Upper lobe of right lung (tissue), 1 donor: ENCODE results near the gene RAN. TPM values are rescaled to one million over a fixed set of nuclear protein-coding genes. Genes with fewer than 3 reads are reported as not detected.
"Not testable (repeated sequence)": the region's sequence is repeated elsewhere in the genome, so short reads cannot be mapped to it uniquely, and the experiment has no call there.

Source experiments
- ATAC-seq: fragments of 200-7000 bp; cut with Tn5 transposase; one replicate; pipeline ENCODE4 v1.9.1; 2020; ENCODE audit warnings: mild to moderate bottlenecking, moderate library complexity
- DNase-seq: peaks from one replicate; pipeline ENCODE4 v3.0.0-alpha.2; 2020
- H3K27ac ChIP-seq: fragments of 200-600 bp; one replicate; pipeline ENCODE4 v1.8.0; 2022
- H3K27me3 ChIP-seq: fragments of 200-600 bp; one replicate; pipeline ENCODE4 v1.8.0; 2022; ENCODE audit warnings: mild to moderate bottlenecking
- H3K36me3 ChIP-seq: fragments of 200-600 bp; one replicate; pipeline ENCODE4 v1.8.0; 2022
- H3K4me1 ChIP-seq: fragments of 200-600 bp; one replicate; pipeline ENCODE4 v1.8.0; 2022
- H3K4me3 ChIP-seq: fragments of 200-600 bp; one replicate; pipeline ENCODE4 v1.8.0; 2022; ENCODE audit warnings: mild to moderate bottlenecking
- H3K9me3 ChIP-seq: fragments of 200-600 bp; one replicate; pipeline ENCODE4 v1.8.0; 2022
- intact Hi-C: fragments of 100-400 bp; cut with DNase I; formaldehyde crosslinking; loops from one replicate; pipeline ENCODE4 v1.11.0; 2022
- total RNA-seq: library from RNA; stranded (reverse); fragmentation: NEBNext Ultra II Directional; extraction: Animal tissue kit (Norgen Biotek cat#: 25700); gene quantifications from one replicate; pipeline ENCODE4 v1.2.1, GENCODE V29; 2021
- TF ChIP-seq, protein P1 (sequence below): fragments of 200-600 bp; IDR thresholded peaks from one replicate; pipeline ENCODE4 v1.8.0; 2022; ENCODE audit warnings: antibody characterized with exemption
- donor health status: DM: no; HTN: yes; CAD: no; lungs with severe emphysema.

Gene RAN
- total RNA-seq, 1 donor from 2014 or later: 310 TPM

DNA sequence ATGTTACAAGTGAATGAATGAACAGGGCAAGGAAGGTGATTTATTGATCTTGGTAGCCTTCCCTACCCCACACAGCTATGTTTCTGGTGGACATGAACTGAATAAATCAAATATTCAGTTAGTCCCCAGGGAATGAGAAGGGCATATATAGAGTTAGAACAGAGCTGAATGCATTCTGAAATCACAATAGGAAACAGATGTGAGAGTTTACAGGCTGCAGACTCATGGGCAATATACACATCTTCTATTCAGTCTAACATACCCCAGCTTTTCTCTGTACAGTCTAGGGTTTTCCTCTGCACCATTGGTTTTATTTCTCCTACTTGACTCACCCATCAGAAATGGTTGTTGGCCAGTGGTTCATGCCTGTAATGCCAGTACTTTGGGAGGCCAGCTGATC lies 25.5 kb upstream of the RAN start:
- no peak overlapping the region for H3K27ac ChIP-seq
- no peaks in the 10 kb centered on the region for H3K4me1 ChIP-seq
- intact Hi-C loops: no loop called here
- H3K4me3 ChIP-seq: no peak overlapping the region
- DNase-seq: no peak
- no peaks in the 10 kb centered on the region for H3K27me3 ChIP-seq
- no peaks in the 10 kb centered on the region for H3K9me3 ChIP-seq
- ATAC-seq: no peak
- H3K36me3 ChIP-seq: no peaks in the 10 kb centered on the region
- TF ChIP-seq, protein P1, sequence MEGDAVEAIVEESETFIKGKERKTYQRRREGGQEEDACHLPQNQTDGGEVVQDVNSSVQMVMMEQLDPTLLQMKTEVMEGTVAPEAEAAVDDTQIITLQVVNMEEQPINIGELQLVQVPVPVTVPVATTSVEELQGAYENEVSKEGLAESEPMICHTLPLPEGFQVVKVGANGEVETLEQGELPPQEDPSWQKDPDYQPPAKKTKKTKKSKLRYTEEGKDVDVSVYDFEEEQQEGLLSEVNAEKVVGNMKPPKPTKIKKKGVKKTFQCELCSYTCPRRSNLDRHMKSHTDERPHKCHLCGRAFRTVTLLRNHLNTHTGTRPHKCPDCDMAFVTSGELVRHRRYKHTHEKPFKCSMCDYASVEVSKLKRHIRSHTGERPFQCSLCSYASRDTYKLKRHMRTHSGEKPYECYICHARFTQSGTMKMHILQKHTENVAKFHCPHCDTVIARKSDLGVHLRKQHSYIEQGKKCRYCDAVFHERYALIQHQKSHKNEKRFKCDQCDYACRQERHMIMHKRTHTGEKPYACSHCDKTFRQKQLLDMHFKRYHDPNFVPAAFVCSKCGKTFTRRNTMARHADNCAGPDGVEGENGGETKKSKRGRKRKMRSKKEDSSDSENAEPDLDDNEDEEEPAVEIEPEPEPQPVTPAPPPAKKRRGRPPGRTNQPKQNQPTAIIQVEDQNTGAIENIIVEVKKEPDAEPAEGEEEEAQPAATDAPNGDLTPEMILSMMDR: no peak

DNA sequence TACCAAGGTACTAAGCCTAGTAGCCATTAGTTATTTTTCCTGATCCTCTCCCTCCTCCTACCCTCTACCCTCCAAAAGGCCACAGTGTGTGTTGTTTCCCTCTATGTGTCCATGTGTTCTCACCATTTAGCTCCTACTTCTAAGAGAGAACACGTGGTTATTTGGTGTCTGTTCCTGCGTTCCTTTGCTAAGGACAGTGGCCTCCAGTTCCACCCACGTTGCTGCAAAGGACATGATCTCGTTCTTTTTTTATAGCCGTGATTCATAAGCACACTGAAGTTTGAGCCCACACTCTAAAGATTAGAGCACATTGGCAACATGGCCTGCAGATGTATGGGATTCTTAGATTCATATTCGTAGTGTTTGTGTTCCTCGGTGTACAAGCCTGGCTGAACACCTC lies 24.8 kb upstream of the RAN start:
- no peaks in the 10 kb centered on the region for H3K36me3 ChIP-seq
- no peak overlapping the region for H3K4me3 ChIP-seq
- ATAC-seq: no peak
- H3K9me3 ChIP-seq: no peaks in the 10 kb centered on the region
- DNase-seq: no peak
- TF ChIP-seq, protein P1: no peak
- no peaks in the 10 kb centered on the region for H3K27me3 ChIP-seq
- intact Hi-C loops: no loop called here
- no peaks in the 10 kb centered on the region for H3K4me1 ChIP-seq
- H3K27ac ChIP-seq: no peak overlapping the region

DNA sequence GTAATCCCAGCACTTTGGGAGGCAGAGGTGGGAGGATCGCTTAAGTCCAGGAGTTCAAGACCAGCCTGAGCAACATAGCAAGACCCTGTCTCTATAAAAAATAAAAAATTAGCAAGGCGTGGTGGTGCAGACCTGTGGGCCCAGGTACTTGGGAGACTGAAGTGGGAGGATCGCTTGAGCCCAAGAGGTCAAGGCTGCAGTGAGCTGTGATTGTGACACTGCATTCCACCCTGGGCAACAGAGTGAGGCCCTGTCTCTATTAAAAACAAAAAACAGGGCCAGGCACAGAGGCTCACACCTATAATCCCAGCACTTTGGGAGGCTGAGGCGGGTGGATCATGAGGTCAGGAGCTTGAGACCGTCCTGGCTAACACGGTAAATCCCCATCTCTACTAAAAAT lies 23.8 kb upstream of the RAN start:
- ATAC-seq, H3K27me3 ChIP-seq, H3K27ac ChIP-seq, H3K4me1 ChIP-seq, H3K36me3 ChIP-seq, H3K9me3 ChIP-seq, H3K4me3 ChIP-seq, DNase-seq, intact Hi-C loops: not testable (repeated sequence)

DNA sequence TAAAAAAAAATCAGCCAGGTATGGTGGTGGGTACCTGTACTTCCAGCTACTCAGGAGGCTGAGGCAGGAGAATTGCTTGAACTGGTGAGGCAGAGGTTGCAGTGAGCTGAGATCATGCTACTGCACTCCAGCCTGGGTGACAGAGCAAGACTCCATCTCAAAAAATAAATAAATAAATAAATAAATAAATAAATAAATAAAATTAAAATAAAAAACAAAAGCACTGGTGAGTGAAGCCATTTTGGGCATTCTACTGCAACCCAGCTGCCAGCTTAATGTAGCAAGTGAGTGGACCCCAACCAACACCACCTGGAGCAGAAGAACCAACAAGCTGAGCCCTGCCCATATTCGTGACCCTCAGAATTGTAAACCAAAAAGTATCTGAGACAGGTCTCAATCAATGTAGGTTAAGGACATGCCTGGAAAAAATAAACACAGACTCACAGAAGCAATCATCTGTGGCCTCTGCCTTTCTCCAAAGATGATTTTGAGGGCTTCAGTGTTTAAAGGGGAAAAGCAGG lies 23.0 kb upstream of the RAN start:
- H3K9me3 ChIP-seq, DNase-seq, H3K36me3 ChIP-seq, ATAC-seq, H3K27me3 ChIP-seq, H3K4me3 ChIP-seq, H3K4me1 ChIP-seq, intact Hi-C loops, H3K27ac ChIP-seq: not testable (repeated sequence)

DNA sequence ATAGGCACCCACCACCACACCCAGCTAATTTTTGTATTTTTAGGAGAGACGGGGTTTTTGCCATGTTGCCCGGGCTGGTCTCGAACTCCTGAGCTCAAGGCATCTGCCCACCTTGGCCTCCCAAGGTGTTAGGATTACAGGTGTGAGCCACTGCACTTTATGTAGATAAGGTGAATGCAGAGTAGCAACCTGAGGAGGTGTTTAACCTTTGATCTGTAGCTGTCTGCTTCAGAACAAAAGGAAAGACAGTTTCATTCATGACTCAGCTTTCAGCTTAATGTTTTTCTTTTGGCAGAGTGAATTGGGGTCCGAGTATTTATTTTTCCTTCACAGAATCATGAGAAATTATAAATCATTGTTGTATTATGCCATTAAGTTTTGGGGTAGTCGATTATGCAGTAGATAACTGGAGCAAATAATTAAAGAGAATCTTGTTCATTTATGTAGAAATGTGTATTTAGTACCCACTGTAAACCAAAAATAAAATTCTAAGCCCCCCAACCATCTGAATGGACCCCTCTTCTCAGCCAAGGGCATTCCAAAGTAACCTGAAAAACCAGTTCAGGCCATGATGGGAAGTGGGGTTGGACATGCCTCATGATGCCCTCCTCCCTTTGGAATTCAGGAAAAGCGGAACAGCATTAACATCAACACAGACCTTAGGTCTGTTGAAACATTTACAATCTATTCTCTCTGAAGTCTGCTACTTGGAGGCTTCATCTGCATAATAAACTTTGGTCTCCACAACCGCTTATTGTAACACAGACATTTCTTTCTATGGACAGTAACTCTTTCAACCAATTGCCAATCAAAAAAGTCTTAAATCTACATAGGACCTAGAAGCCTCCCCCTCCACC lies 22.1 kb upstream of the RAN start:
- ATAC-seq: peak; percentile 44
- TF ChIP-seq, protein P1: no peak
- DNase-seq: no peak
- Histone ChIP-seq H3K27ac (no peak overlapping the region), H3K36me3 (no peaks in the 10 kb centered on the region), H3K4me3 (no peak overlapping the region), H3K27me3 (no peaks in the 10 kb centered on the region), H3K4me1 (no peaks in the 10 kb centered on the region), H3K9me3 (no peaks in the 10 kb centered on the region)
- intact Hi-C loops: no loop called here

DNA sequence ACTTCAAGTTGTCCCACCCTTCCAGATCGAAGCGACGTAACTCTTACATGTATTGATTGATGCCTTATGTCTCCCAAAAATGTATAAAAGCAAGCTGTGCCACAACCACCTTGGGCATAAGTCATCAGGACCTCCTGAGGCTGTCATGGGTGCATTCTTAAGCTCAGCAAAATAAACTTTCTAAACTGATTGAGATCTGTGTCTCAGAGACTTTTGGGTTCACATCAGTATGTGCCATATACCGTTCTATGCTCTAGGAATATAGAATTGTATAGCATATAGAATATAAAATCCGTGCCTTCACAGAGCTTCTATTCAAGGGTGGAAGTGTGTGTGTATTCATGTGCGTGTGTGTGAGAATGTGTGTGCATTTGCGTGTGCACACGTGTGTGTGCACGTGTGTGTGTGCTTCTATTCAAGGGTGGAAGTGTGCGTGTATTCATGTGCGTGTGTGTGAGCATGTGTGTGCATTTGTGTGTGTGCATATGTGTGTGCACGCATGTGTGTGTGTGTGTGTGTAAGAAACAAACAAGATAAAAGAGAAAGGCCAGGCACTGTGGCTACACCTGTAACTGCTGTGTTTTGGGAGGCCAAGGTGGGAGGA lies 21.3 kb upstream of the RAN start:
- no peaks in the 10 kb centered on the region for H3K36me3 ChIP-seq
- no peaks in the 10 kb centered on the region for H3K9me3 ChIP-seq
- no peaks in the 10 kb centered on the region for H3K27me3 ChIP-seq
- TF ChIP-seq, protein P1: no peak
- H3K4me3 ChIP-seq: no peak overlapping the region
- no peaks in the 10 kb centered on the region for H3K4me1 ChIP-seq
- no peak overlapping the region for H3K27ac ChIP-seq
- DNase-seq: no peak
- no peak for ATAC-seq
- intact Hi-C loops: no loop called here
